ENCODE data around the gene TRIM29. TPM values are rescaled to one million over a fixed set of nuclear protein-coding genes. Genes with fewer than 3 reads are reported as not detected.

The TRIM29 gene
- total RNA-seq, 1 experiment from 2014 or later = not detected

GRCh38 chr11:120174866-120175265 is 37.0 kb upstream of the TRIM29 start:
- Histone ChIP-seq H3K27me3 (peaks cover 5% of the 10 kb centered on the region; the same call in 1 of the 2 replicates), H3K9me3 (no peaks in the 10 kb centered on the region), H3K36me3 (no peaks in the 10 kb centered on the region), H3K4me3 (no peak overlapping the region)
- DNase-seq = no peak

DNA sequence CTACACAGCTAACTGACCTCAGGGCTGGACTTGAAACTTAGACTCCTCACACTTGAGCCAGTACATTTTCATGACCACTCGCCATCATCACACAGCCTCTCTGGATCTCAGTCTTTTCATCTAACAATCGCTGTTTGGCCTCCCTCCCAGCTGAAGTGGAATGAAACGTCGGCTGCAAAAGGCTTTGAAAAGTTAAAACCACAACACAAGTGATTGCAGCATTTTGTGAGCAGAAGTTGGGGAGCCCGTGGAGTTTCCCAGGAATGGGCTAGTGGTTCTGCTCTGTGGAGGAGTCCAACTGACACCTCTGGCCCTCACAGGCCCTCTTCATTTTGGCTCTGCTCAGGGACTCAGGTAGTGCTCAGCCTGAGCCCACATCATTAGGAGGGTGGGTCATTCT is 35.9 kb upstream of the TRIM29 start:
- Histone ChIP-seq H3K36me3 (no peaks in the 10 kb centered on the region), H3K27me3 (peaks cover 6% of the 10 kb centered on the region)
- no peak for DNase-seq

DNA sequence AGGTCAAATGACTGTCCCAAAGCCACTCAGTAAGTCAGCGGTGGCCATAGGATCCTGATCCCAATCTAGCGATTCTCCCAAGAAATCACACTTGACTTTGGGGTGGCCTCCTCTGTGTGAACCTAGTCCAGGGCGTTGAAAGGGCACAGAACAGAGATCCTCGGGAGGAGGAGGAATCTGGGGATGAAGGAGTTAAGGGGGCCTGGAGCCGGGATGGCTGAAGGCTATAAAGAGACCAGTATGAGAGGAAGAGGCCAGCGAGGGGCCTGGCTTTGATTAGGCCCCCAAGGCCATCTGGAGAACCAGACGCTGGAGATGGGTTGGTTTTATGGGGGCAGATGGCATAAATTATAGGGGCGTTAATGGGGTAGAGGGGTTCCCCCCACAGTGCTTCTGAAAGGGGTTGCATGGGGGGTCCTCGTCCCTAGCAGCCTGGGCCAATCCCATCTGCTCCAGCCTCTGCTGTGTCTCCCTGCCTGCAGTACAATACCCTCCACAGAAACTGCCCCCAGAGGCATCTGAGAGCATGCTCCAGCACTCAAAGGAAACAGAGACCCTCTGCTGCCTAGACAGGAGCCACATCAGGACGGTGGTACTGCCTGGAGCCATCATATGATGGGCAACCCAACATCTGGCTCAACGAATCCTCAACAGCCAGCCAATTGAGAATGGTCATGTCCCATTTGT is 35.2 kb upstream of the TRIM29 start:
- Histone ChIP-seq H3K36me3 (no peaks in the 10 kb centered on the region), H3K4me3 (no peak overlapping the region), H3K27me3 (peaks cover 12% of the 10 kb centered on the region), H3K9me3 (no peaks in the 10 kb centered on the region)
- DNase-seq = no peak

More for the DNA sequence above, 35.9 kb upstream of the TRIM29 start:
- Histone ChIP-seq H3K9me3 (no peaks in the 10 kb centered on the region), H3K4me3 (no peak overlapping the region)

DNA sequence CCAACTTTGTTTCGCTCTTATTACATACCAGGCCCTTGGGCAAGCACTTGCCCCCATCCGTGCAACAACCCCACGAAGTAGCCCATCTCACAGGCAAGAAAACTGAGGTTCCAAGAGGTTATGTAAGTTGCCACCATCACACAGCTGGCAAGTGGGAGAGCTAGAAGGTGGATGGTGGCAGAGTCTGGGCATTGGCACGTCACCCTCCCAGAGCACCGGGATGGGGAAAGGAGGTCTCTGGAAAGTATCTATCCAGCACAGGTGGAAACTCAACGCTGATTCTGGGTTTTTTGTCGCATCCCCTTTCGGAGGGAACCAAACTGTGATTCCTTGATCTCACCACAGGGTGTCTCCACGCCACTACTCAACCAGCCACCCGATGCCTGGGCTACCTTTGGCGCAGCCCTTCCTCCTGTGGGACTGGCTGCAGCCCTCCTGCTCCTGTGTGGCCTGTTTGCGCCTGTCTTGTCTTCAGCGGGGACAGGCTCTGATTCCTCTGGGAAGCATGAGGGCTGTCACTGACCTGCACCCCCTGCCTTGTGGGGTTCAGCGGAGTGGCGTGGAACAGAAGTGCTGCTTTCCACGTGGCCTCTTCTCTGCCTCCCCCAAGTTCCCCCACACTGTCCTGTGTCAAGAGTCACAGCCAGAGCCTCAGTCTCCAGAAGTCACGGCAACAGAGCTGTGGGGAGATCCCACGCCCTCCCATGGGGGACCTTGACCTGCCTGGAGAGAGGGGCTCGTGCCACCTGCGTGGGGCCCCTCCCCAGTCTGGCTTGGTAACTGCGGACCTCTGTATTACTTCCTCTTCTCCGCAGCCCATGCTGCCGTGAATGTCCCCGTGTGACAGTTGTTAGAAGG is 34.4 kb upstream of the TRIM29 start:
- H3K27me3 ChIP-seq = peaks cover 21% of the 10 kb centered on the region
- H3K36me3 ChIP-seq = no peaks in the 10 kb centered on the region
- DNase-seq = peak; percentile 47
- peaks cover 3% of the 10 kb centered on the region; the same call in 1 of the 2 replicates for H3K9me3 ChIP-seq
- no peak overlapping the region for H3K4me3 ChIP-seq

DNA sequence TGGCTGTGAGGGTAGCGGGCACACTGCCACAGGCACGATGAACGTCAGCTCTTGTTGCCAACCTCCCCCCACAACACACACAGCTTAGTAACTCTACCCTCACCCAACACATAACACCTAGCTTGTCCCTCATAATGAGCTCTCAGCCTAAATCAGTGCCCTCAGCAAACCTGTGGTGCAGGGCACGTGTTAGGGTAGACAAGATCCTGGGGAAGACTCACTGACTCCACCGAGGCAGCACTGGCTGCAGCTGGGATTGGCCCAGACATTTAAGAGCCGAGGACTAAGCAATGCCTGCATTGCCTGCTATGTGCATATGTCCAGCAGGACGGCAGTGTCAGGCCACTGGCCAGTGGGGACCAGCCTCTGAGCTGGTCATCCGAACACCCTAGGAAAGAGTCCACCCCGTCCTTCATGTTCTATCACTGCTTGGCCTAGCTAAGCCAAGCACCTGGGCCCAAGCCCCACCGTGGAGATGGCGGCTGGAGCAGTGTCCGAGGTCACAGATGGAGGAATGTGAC is 32.9 kb upstream of the TRIM29 start:
- Histone ChIP-seq H3K4me3 (no peak overlapping the region), H3K27me3 (peaks cover 33% of the 10 kb centered on the region), H3K36me3 (no peaks in the 10 kb centered on the region), H3K9me3 (peaks cover 3% of the 10 kb centered on the region; the same call in 1 of the 2 replicates)
- no peak for DNase-seq

GRCh38 chr11:120169981-120170698 is 32.2 kb upstream of the TRIM29 start:
- Histone ChIP-seq H3K4me3 (no peak overlapping the region), H3K9me3 (peaks cover 3% of the 10 kb centered on the region), H3K36me3 (no peaks in the 10 kb centered on the region), H3K27me3 (peaks cover 38% of the 10 kb centered on the region)
- no peak for DNase-seq

DNA sequence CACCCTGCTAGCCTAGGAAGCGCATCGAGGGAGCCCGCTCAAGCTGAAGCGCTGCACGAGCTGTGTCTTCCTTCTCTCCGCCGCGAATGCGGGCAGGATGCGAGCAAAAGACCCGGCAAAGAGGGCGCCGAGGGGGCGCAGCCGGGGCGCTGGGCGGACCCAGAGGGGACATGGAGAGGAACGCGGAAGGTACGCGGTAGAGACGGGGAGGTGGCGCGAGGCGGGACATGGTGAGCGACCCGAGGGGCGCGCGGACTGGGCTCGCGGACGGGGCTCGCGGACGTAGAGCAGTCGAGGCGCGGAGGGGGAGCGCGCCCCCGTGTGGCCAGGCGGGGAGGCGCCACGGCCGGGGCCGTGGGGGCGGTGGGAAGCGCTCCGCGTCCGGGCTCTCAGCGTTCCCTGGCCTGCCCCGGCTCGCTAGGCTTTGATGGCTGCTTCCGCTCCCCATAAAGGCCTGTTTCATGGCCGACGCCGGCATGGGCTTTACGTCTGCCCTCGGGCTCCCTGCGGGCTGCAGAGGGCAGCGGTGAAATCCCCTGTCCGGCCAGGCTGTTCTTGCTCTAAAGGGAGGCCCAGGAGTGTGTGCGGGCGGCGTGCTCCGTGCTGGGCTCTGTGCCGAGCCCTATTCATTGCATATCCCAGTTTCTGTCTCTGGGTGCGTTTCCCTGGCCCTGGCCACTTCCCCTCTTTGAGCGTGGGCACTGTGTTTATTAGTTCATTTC is 31.2 kb upstream of the TRIM29 start:
- DNase-seq = peak; percentile 73
- Histone ChIP-seq H3K4me3 (peak overlapping the region; percentile 51), H3K27me3 (peaks cover 41% of the 10 kb centered on the region), H3K36me3 (no peaks in the 10 kb centered on the region), H3K9me3 (peaks cover 7% of the 10 kb centered on the region)

DNA sequence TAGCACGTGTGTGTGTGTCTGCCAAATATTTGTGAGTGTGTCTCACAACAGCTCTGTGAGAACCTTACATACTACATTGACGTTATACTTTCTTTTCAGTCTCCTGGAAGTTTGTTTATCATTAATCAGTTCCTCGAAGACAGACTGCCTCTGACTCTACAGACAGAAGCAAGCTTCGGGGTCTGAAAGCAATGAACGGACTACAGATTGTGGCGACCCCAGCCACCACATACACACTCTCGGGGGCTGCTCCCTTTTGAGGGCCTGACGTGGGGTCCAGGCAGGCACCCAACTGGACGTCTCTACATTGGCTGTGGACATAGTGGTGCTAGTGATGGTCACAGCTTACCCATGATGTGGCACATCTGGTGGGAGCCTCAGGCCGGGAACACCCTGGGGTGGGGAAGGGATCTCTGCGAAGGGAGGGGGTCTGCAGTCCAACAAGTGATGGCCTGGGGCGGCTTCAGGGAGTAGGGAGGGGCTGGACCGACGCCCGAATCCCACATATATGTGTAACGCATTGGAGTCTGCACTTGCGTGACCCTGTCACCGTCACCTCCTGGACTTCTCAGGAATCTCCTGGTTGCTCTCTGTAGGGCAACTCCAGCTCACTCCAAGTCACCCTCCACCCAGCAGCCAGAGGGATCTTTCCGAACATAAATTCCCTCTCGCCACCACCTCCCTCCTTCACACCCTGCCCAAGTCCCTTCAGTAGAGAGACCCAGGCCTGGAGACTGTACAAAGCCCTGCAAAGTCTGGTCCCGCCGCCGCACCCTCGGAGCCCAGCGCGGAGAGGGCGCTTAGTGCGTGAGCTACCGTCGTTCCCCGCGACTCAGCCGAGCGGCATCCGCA is 30.4 kb upstream of the TRIM29 start:
- H3K27me3 ChIP-seq = peaks cover 42% of the 10 kb centered on the region
- DNase-seq = no peak
- no peaks in the 10 kb centered on the region for H3K36me3 ChIP-seq
- H3K9me3 ChIP-seq = peaks cover 7% of the 10 kb centered on the region
- H3K4me3 ChIP-seq = peak overlapping the region; percentile 51

GRCh38 chr11:120167659-120168058 is 29.7 kb upstream of the TRIM29 start:
- no peak overlapping the region for H3K4me3 ChIP-seq
- peaks cover 7% of the 10 kb centered on the region for H3K9me3 ChIP-seq
- H3K27me3 ChIP-seq = peaks cover 42% of the 10 kb centered on the region
- DNase-seq = no peak
- H3K36me3 ChIP-seq = no peaks in the 10 kb centered on the region

GRCh38 chr11:120160436-120160835 is 22.5 kb upstream of the TRIM29 start:
- Histone ChIP-seq H3K36me3 (no peaks in the 10 kb centered on the region), H3K9me3 (peaks cover 10% of the 10 kb centered on the region), H3K4me3 (no peak overlapping the region), H3K27me3 (peaks cover 31% of the 10 kb centered on the region)
- no peak for DNase-seq

- H3K4me3 ChIP-seq = no peak overlapping the region
- H3K27me3 ChIP-seq = peaks cover 21% of the 10 kb centered on the region
- peaks cover 6% of the 10 kb centered on the region; the same call in 1 of the 2 replicates for H3K9me3 ChIP-seq
- no peak for DNase-seq
- no peaks in the 10 kb centered on the region for H3K36me3 ChIP-seq
Measured at GRCh38 chr11:120153221-120153620, 15.3 kb upstream of the TRIM29 start.

DNA sequence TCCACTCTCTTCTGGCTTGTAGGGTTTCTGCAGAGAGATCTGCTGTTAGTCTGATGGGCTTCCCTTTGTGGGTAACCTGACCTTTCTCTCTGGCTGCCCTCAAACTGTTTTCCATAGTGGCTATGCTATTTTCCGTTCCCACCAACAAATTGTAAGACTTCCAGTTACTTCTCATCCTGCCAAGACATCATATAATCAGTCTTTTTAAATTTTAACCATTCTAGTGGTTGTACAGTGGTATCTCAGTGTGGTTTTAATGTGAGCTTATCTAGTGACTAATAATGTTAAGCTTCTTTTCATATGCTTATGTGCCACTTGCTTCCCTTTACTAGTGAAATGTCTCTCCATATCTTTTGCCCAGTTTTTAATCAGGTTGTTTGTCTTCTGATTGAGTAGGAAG is 13.6 kb upstream of the TRIM29 start:
- DNase-seq = no peak
- Histone ChIP-seq H3K36me3 (no peaks in the 10 kb centered on the region), H3K4me3 (no peak overlapping the region), H3K27me3 (peaks cover 24% of the 10 kb centered on the region), H3K9me3 (peaks cover 6% of the 10 kb centered on the region; the same call in 1 of the 2 replicates)

DNA sequence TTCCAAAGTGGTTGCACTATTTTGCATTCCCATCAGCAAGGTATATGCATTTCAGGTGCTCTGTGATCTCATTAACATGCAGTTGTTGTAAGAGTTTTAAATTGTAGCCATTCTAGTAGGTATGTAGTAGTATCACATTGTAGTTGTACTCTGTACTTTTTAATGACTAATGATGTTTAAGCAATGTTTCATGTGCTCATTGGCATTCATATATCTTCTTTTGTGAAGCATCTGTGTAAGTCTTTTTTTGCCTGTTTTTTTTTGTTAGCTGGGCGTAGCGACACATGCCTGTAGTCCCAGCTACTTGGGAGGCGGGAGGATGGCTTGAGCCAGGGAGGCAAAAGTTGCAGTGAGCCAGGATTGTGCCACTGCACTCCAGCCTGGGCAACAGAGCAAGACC is 11.3 kb upstream of the TRIM29 start:
- H3K9me3 ChIP-seq = peaks cover 3% of the 10 kb centered on the region; the same call in 1 of the 2 replicates
- H3K27me3 ChIP-seq = peaks cover 24% of the 10 kb centered on the region
- DNase-seq = no peak
- no peak overlapping the region for H3K4me3 ChIP-seq
- no peaks in the 10 kb centered on the region for H3K36me3 ChIP-seq

DNA sequence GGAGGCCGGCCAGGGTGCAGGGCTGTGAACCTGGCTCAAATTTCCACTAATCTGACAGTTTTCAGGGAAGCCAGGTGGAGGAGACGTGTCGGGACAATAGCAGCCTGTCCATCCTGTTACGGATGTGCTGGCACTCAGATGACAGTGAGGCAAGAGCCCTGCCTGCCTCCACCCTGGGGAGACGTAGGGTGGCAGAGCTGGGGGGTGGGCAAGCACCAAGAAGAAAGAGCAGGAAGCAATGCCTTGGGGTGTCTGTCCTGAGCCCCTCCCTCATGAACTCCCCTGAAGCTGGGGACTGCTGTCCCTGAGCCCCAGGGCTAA is 10.0 kb upstream of the TRIM29 start:
- DNase-seq = no peak
- H3K27me3 ChIP-seq = peaks cover 24% of the 10 kb centered on the region
- no peak overlapping the region for H3K4me3 ChIP-seq
- H3K9me3 ChIP-seq = peaks cover 3% of the 10 kb centered on the region; the same call in 1 of the 2 replicates
- no peaks in the 10 kb centered on the region for H3K36me3 ChIP-seq

GRCh38 chr11:120147094-120147949 is 9.4 kb upstream of the TRIM29 start:
- no peaks in the 10 kb centered on the region for H3K36me3 ChIP-seq
- peaks cover 24% of the 10 kb centered on the region for H3K27me3 ChIP-seq
- peaks cover 3% of the 10 kb centered on the region; the same call in 1 of the 2 replicates for H3K9me3 ChIP-seq
- DNase-seq = no peak
- H3K4me3 ChIP-seq = no peak overlapping the region
